ENCODE data around the gene CASP7. TPM values are rescaled to one million over a fixed set of nuclear protein-coding genes. Genes with fewer than 3 reads are reported as not detected.

The CASP7 gene
- total RNA-seq, 2 donors from 2014 or later = 76.9 to 139 TPM

DNA sequence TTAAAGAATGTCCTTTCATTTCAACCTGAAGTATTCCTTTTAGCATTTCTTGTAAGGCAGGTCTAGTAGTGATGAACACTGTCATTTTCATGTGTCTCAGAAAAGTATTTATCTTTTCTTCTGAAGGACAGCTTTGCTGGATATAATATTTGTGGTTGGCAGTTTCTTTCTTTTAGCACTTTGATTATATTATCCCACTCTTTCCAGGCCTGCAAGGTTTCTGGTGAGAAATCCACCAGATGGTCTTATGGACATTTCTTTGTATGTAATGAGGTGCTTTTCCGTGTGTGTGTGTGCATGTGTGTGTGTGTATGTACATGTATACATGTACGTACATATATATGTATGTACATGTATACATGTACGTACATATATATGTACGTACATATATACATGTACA, 7.3 kb downstream of the CASP7 start:
- no peak overlapping the region for H3K4me3 ChIP-seq
- H3K9me3 ChIP-seq = no peaks in the 10 kb centered on the region
- DNase-seq = no peak
- no peak overlapping the region for H3K27ac ChIP-seq
- intact Hi-C loops (cut with DNase I) = no loop called here
- TF ChIP-seq, protein P1, sequence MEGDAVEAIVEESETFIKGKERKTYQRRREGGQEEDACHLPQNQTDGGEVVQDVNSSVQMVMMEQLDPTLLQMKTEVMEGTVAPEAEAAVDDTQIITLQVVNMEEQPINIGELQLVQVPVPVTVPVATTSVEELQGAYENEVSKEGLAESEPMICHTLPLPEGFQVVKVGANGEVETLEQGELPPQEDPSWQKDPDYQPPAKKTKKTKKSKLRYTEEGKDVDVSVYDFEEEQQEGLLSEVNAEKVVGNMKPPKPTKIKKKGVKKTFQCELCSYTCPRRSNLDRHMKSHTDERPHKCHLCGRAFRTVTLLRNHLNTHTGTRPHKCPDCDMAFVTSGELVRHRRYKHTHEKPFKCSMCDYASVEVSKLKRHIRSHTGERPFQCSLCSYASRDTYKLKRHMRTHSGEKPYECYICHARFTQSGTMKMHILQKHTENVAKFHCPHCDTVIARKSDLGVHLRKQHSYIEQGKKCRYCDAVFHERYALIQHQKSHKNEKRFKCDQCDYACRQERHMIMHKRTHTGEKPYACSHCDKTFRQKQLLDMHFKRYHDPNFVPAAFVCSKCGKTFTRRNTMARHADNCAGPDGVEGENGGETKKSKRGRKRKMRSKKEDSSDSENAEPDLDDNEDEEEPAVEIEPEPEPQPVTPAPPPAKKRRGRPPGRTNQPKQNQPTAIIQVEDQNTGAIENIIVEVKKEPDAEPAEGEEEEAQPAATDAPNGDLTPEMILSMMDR (IDR thresholded peaks at IDR 0.05) = no peak
- H3K4me1 ChIP-seq = no peaks in the 10 kb centered on the region
- H3K9ac ChIP-seq (ENCODE audit: low read depth in 2 of 2, low read length in 2 of 2) = no peak overlapping the region
- peaks cover under 1% of the 10 kb centered on the region for H3K36me3 ChIP-seq
- H3K27me3 ChIP-seq = no peaks in the 10 kb centered on the region

DNA sequence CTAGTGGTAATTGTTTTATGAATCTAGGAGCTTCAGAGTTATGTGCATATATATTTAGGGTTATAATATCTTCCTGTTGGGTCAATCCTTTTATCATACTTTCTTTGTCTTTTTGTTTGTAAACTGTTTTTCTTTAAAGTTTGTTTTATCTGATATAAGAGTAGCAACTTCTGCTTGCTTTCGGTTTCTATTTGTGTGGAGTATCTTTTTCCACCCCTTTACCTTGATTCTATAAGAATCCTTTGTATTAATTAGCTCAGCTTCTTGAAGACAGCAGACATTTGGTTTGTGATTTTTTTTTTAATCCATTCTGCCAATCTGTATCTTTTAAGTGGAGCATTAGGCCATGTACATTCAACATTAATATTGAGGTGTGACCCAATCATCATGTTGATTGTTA, 9.3 kb downstream of the CASP7 start:
- no peaks in the 10 kb centered on the region for H3K4me1 ChIP-seq
- no peak overlapping the region for H3K27ac ChIP-seq
- intact Hi-C loops (cut with DNase I) = no loop called here
- no peaks in the 10 kb centered on the region for H3K9me3 ChIP-seq
- no peaks in the 10 kb centered on the region for H3K27me3 ChIP-seq
- TF ChIP-seq, protein P1 (IDR thresholded peaks at IDR 0.05) = no peak
- H3K9ac ChIP-seq (ENCODE audit: low read depth in 2 of 2, low read length in 2 of 2) = no peak overlapping the region
- no peak overlapping the region for H3K4me3 ChIP-seq
- peaks cover 12% of the 10 kb centered on the region for H3K36me3 ChIP-seq
- no peak for DNase-seq

- TF ChIP-seq, protein P1 (IDR thresholded peaks at IDR 0.05) = no peak
- intact Hi-C loops (cut with DNase I) = no loop called here
- DNase-seq = no peak
- Histone ChIP-seq H3K4me3 (no peak overlapping the region), H3K9ac (ENCODE audit: low read depth in 2 of 2, low read length in 2 of 2) (no peak overlapping the region), H3K9me3 (no peaks in the 10 kb centered on the region), H3K4me1 (no peaks in the 10 kb centered on the region), H3K27me3 (no peaks in the 10 kb centered on the region), H3K36me3 (peaks cover 12% of the 10 kb centered on the region), H3K27ac (no peak overlapping the region)
These were observed 9.9 kb downstream of the CASP7 start for GRCh38 chr10:113689574-113689973.

DNA sequence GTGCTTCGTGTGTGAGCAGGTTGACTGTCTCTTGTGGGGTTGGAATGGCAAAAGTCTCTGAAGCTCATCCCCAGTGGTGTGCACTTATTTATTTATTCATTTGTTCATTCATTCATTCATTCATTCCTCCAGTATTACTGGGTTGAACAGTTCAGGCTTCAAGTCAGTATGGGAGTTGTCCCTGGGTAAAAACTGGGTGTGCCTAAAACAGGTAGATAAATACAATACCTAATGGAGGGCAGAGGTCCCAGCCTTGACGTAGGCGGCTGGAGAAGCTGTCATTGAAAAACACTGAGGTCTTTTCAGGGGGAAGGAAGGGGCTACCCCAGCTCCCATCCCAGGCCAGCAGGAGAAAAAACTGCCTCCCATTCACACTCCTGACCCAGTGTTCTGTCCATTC, 11.0 kb downstream of the CASP7 start:
- Histone ChIP-seq H3K4me1 (no peaks in the 10 kb centered on the region), H3K27ac (no peak overlapping the region), H3K27me3 (no peaks in the 10 kb centered on the region), H3K9me3 (no peaks in the 10 kb centered on the region), H3K9ac (ENCODE audit: low read depth in 2 of 2, low read length in 2 of 2) (no peak overlapping the region), H3K36me3 (peaks cover 12% of the 10 kb centered on the region), H3K4me3 (no peak overlapping the region)
- intact Hi-C loops (cut with DNase I) = no loop called here
- TF ChIP-seq, protein P1 (IDR thresholded peaks at IDR 0.05) = no peak
- no peak for DNase-seq

DNA sequence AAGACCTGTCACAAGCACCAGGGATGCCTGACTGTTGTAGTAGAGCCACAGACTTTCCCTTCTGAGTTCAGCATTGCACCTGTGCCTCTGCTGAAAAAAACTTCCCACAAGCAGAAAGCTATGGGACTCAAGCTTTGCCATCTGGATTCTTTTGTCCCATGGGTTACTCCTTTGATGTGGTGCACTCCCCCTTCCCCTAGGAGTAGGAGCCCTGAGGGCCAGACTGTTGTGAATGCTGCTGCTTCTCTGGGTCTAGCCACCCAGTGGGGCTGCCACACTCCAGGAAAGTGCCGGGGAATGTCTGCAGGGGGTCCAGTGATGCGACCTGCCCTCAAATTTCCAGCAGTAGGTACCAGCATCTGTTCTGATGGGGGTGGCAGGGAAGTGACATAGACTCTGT, 11.7 kb downstream of the CASP7 start:
- TF ChIP-seq, protein P1 (IDR thresholded peaks at IDR 0.05) = no peak
- no peak overlapping the region for H3K9ac ChIP-seq (ENCODE audit: low read depth in 2 of 2, low read length in 2 of 2)
- intact Hi-C loops (cut with DNase I) = no loop called here
- H3K4me3 ChIP-seq = no peak overlapping the region
- no peak overlapping the region for H3K27ac ChIP-seq
- peaks cover 12% of the 10 kb centered on the region for H3K36me3 ChIP-seq
- H3K4me1 ChIP-seq = no peaks in the 10 kb centered on the region
- H3K27me3 ChIP-seq = no peaks in the 10 kb centered on the region
- DNase-seq = no peak
- H3K9me3 ChIP-seq = no peaks in the 10 kb centered on the region

DNA sequence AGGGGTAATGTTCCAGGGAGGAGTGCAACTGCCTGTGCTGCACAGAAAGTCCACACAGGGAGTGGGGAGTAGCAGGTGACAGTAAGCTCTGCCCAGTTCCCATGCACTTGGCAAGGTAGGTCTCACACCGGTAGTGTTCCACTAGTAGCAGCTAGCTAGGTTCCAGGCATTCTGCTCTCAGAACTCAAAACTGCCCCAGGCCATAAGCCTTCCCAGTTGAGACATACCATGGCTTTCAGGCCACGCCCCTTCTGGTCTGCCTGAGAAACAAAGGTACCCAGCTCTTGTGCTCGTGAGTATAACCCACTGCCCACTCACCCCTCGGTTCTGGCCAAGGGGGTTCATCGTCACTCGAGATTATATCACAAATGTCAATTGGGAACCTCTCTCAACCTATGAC, 12.6 kb downstream of the CASP7 start:
- no peak for DNase-seq
- no peaks in the 10 kb centered on the region for H3K4me1 ChIP-seq
- no peak overlapping the region for H3K9ac ChIP-seq (ENCODE audit: low read depth in 2 of 2, low read length in 2 of 2)
- H3K36me3 ChIP-seq = peaks cover 12% of the 10 kb centered on the region
- TF ChIP-seq, protein P1 (IDR thresholded peaks at IDR 0.05) = no peak
- H3K9me3 ChIP-seq = no peaks in the 10 kb centered on the region
- intact Hi-C loops (cut with DNase I) = no loop called here
- H3K27ac ChIP-seq = no peak overlapping the region
- no peak overlapping the region for H3K4me3 ChIP-seq
- H3K27me3 ChIP-seq = no peaks in the 10 kb centered on the region

Data from colonic mucosa (tissue), 4 donors.